CD4-positive, alpha-beta T cell treated with Interleukin-2 at 100 ng/mL for 4 hours (primary cell): ENCODE data around the gene ENOX2.

Experiments
- DNase-seq: peaks from one replicate; pipeline ENCODE4 v3.0.0-alpha.2; 2020; ENCODE audit warnings: low spot score

The ENOX2 gene

GRCh38 chrX:130625386-130625785 is 277.6 kb downstream of the ENOX2 start:
- no peak for DNase-seq

- DNase-seq: no peak
These were observed 279.5 kb downstream of the ENOX2 start for GRCh38 chrX:130623518-130623917.

- DNase-seq: no peak
These were observed 287.1 kb downstream of the ENOX2 start for GRCh38 chrX:130615941-130616340.

GRCh38 chrX:130607431-130607830 is 295.6 kb downstream of the ENOX2 start:
- no peak for DNase-seq

- DNase-seq: no peak
These were observed 296.6 kb downstream of the ENOX2 start for GRCh38 chrX:130606425-130606824.

- no peak for DNase-seq
These were observed 298.1 kb downstream of the ENOX2 start for GRCh38 chrX:130604882-130605281.

- no peak for DNase-seq
These were observed 308.5 kb downstream of the ENOX2 start for GRCh38 chrX:130594453-130594916.

- no peak for DNase-seq
These were observed 309.1 kb downstream of the ENOX2 start for GRCh38 chrX:130593911-130594310.

- DNase-seq: no peak
These were observed 310.8 kb downstream of the ENOX2 start for GRCh38 chrX:130592204-130592603.

GRCh38 chrX:130578906-130579305 is 324.1 kb downstream of the ENOX2 start:
- DNase-seq: no peak

GRCh38 chrX:130577431-130577830 is 325.6 kb downstream of the ENOX2 start:
- DNase-seq: no peak

GRCh38 chrX:130575831-130576389 is 327.1 kb downstream of the ENOX2 start:
- no peak for DNase-seq
